Jurkat, Clone E6-1 (cell line): Measurements from ENCODE around the gene TBCD.
A peak's percentile ranks its signal among the peaks of the same experiment; 100 is the strongest.

Experiments used
- DNase-seq: peaks from one replicate; pipeline ENCODE4 v3.0.0-alpha.2; 2011; ENCODE audit warnings: low read depth, low spot score
- H3K4me3 ChIP-seq: 2 replicates; pipeline ENCODE4 v1.5.1; 2011; ENCODE audit warnings: mild to moderate bottlenecking, low read length, control low read depth, moderate library complexity

TBCD gene

GRCh38 chr17:82907797-82908542 lies 156.1 kb downstream of the TBCD start:
- peak; percentile 84 for DNase-seq
- peak overlapping the region; percentile 2 for H3K4me3 ChIP-seq

GRCh38 chr17:82908543-82909160 lies 156.8 kb downstream of the TBCD start:
- no peak for DNase-seq
- H3K4me3 ChIP-seq, result no peak overlapping the region

- H3K4me3 ChIP-seq, result no peak overlapping the region
- no peak for DNase-seq
These were observed 157.5 kb downstream of the TBCD start for GRCh38 chr17:82909322-82909904.

GRCh38 chr17:82910041-82910481 lies 158.2 kb downstream of the TBCD start:
- no peak overlapping the region for H3K4me3 ChIP-seq
- DNase-seq, result no peak

GRCh38 chr17:82910770-82911169 lies 158.9 kb downstream of the TBCD start:
- DNase-seq, result no peak
- no peak overlapping the region for H3K4me3 ChIP-seq

- no peak for DNase-seq
- no peak overlapping the region for H3K4me3 ChIP-seq
These were observed 160.0 kb downstream of the TBCD start for GRCh38 chr17:82911822-82912221.

GRCh38 chr17:82912484-82913089 lies 160.7 kb downstream of the TBCD start:
- H3K4me3 ChIP-seq, result no peak overlapping the region
- no peak for DNase-seq

- DNase-seq, result no peak
- H3K4me3 ChIP-seq, result no peak overlapping the region
These were observed 161.6 kb downstream of the TBCD start for GRCh38 chr17:82913304-82914043.

- DNase-seq, result no peak
- H3K4me3 ChIP-seq, result no peak overlapping the region
These were observed 162.5 kb downstream of the TBCD start for GRCh38 chr17:82914375-82914774.

- DNase-seq, result no peak
- H3K4me3 ChIP-seq, result no peak overlapping the region
These were observed 163.3 kb downstream of the TBCD start for GRCh38 chr17:82915010-82915756.

GRCh38 chr17:82915757-82916027 lies 163.8 kb downstream of the TBCD start:
- DNase-seq, result no peak
- H3K4me3 ChIP-seq, result no peak overlapping the region

- H3K4me3 ChIP-seq, result no peak overlapping the region
- no peak for DNase-seq
These were observed 166.0 kb downstream of the TBCD start for GRCh38 chr17:82917699-82918345.

GRCh38 chr17:82918508-82918907 lies 166.6 kb downstream of the TBCD start:
- no peak for DNase-seq
- H3K4me3 ChIP-seq, result no peak overlapping the region

- no peak overlapping the region for H3K4me3 ChIP-seq
- DNase-seq, result no peak
These were observed 168.3 kb downstream of the TBCD start for GRCh38 chr17:82920150-82920549.

- DNase-seq, result no peak
- no peak overlapping the region for H3K4me3 ChIP-seq
These were observed 168.8 kb downstream of the TBCD start for GRCh38 chr17:82920715-82921114.

GRCh38 chr17:82921426-82921825 lies 169.6 kb downstream of the TBCD start:
- no peak for DNase-seq
- H3K4me3 ChIP-seq, result no peak overlapping the region

- no peak for DNase-seq
These were observed 170.8 kb downstream of the TBCD start for GRCh38 chr17:82922646-82923045.

GRCh38 chr17:82923366-82924113 lies 171.7 kb downstream of the TBCD start:
- no peak overlapping the region for H3K4me3 ChIP-seq
- DNase-seq, result no peak

More at GRCh38 chr17:82922646-82923045, 170.8 kb downstream of the TBCD start:
- H3K4me3 ChIP-seq, result no peak overlapping the region
